Stomach (tissue), 9 donors: Measurements from ENCODE around the gene TSPAN2. TPM values are rescaled to one million over a fixed set of nuclear protein-coding genes. Genes with fewer than 3 reads are reported as not detected.

Experiments used
- DNase-seq, 2 donors: peaks; one replicate each; pipeline versions ENCODE4 v3.0.0 to v3.0.0-alpha.2; 2013 to 2019
- H3K27ac ChIP-seq, 5 donors: fragments of 200-600 bp in 4 of 5; sonication (generic) in 4 of 5; one replicate each; pipeline ENCODE4 v1.5.1; 2013 to 2019; ENCODE audit warnings: mild to moderate bottlenecking in 1 of 5, moderate library complexity in 1 of 5
- H3K27me3 ChIP-seq, 3 donors: fragments of 200-600 bp; sonication (generic); one replicate each; pipeline ENCODE4 v1.5.1; 2017 to 2019; ENCODE audit warnings: mixed run types in 1 of 3
- H3K36me3 ChIP-seq, 4 donors: fragments of 200-600 bp; sonication (generic); 1 replicate in 3 of 4; 2 replicates in 1 of 4; pipeline ENCODE4 v1.5.1; 2016 to 2019
- H3K4me1 ChIP-seq, 4 donors: fragments of 200-600 bp; sonication (generic); one replicate each; pipeline ENCODE4 v1.5.1; 2016 to 2019
- H3K4me3 ChIP-seq, 4 donors: fragments of 200-600 bp; sonication (generic) in 3 of 4; one replicate each; pipeline ENCODE4 v1.5.1; 2016 to 2019; ENCODE audit warnings: mild to moderate bottlenecking in 1 of 4
- H3K9me3 ChIP-seq, 4 donors: fragments of 200-600 bp; sonication (generic); one replicate each; pipeline ENCODE4 v1.5.1; 2016 to 2019
- CTCF ChIP-seq, 7 experiments: fragments of 450-650 bp in 4 of 7; fragments of 200-600 bp in 3 of 7; sonication (generic) in 3 of 7; IDR thresholded peaks; one replicate each; pipeline ENCODE4 v1.5.1; 2016 to 2019; ENCODE audit warnings: antibody characterized with exemption in 7 of 7, control low read depth in 2 of 7, mild to moderate bottlenecking in 1 of 7
- EP300 ChIP-seq: sonication (generic); formaldehyde crosslinking; IDR thresholded peaks from one replicate; pipeline ENCODE4 v1.6.1; 2017; ENCODE audit warnings: antibody characterized with exemption
- POLR2A ChIP-seq, 4 donors: fragments of 450-650 bp; IDR thresholded peaks; one replicate each; pipeline ENCODE4 v1.6.1; 2016; ENCODE audit warnings: antibody characterized with exemption in 4 of 4, control low read depth in 2 of 4, mild to moderate bottlenecking in 1 of 4, moderate library complexity in 1 of 4
- POLR2AphosphoS5 ChIP-seq, 3 donors: sonication (generic); formaldehyde crosslinking; IDR thresholded peaks; one replicate each; pipeline ENCODE4 v1.6.1; 2016; ENCODE audit warnings: antibody characterized with exemption in 3 of 3
- WGBS, 5 donors: extraction: QIAGEN DNeasy Blood & Tissue Kit in 3 of 5; methylation state at CpG; one replicate each; pipeline versions ENCODE4 v1.1.5 to v1.1.7; 2013 to 2018; 5-methylcytosine and 5-hydroxymethylcytosine counted together
- intact Hi-C: fragments of 100-400 bp; cut with DNase I; formaldehyde crosslinking; loops from one replicate; pipeline ENCODE4 v1.15.1; 2023; ENCODE audit warnings: low total_unique reads
- polyA plus RNA-seq, 3 donors: library from polyadenylated mRNA; stranded (reverse); fragments of 200-250 nt; gene quantifications; one replicate each; pipeline ENCODE4 v1.2.3, GENCODE V29; 2013
- total RNA-seq, 5 donors: library from RNA; depleted of rRNA; stranded (reverse); fragments of >200 nt; gene quantifications; one replicate each; pipeline versions ENCODE4 v1.1.0 to v1.2.3, GENCODE V29; 2014 to 2016
- donor health status: healthy with polysubstance abuse.
- donor health status: Bipolar disorder and iron deficiency.
- donor health status: healthy.

Gene TSPAN2
- total and polyA plus RNA-seq, 8 donors = 2.6 to 39.7 (median 10.2) TPM

GRCh38 chr1:115082949-115083348 lies 6.4 kb downstream of the TSPAN2 start:
- 72 to 91% (median 81%) methylated on average over 6 of the region's 6 CpGs for WGBS, 5 donors
- Histone ChIP-seq H3K4me1 (peaks cover 0 to 38% (median 15%) of the 10 kb centered on the region in 4 donors), H3K27ac (peak overlapping the region in 2 of 5 donors; percentile 25 to 93), H3K36me3 (no peaks in the 10 kb centered on the region), H3K27me3 (no peaks in the 10 kb centered on the region), H3K9me3 (no peaks in the 10 kb centered on the region), H3K4me3 (no peak overlapping the region)
- intact Hi-C loops = no loop called here
- peak in 1 of 2 donors; percentile 32 for DNase-seq
- TF ChIP-seq EP300 = no peak
- no peak for TF ChIP-seq POLR2AphosphoS5 (IDR thresholded peaks at IDR 0.05)
- no peak for TF ChIP-seq POLR2A (IDR thresholded peaks at IDR 0.05)
- TF ChIP-seq CTCF (IDR thresholded peaks at IDR 0.05) = no peak

- DNase-seq = no peak
- Histone ChIP-seq H3K27ac (no peak overlapping the region), H3K4me1 (peaks cover 0 to 51% (median 18%) of the 10 kb centered on the region in 4 donors), H3K36me3 (no peaks in the 10 kb centered on the region), H3K9me3 (no peaks in the 10 kb centered on the region), H3K27me3 (peaks cover 0 to 4% (median 0%) of the 10 kb centered on the region in 3 donors), H3K4me3 (no peak overlapping the region)
- no peak for TF ChIP-seq CTCF (IDR thresholded peaks at IDR 0.05)
- no peak for TF ChIP-seq POLR2AphosphoS5 (IDR thresholded peaks at IDR 0.05)
- no peak for TF ChIP-seq POLR2A (IDR thresholded peaks at IDR 0.05)
- no peak for TF ChIP-seq EP300
- WGBS, 5 donors = 65 to 81% (median 71%) methylated on average over 4 of the region's 4 CpGs
- intact Hi-C loops = no loop called here
These were observed 10.6 kb downstream of the TSPAN2 start for GRCh38 chr1:115078708-115079107.

- Histone ChIP-seq H3K4me1 (peaks cover 0 to 50% (median 21%) of the 10 kb centered on the region in 4 donors), H3K4me3 (no peak overlapping the region), H3K27ac (no peak overlapping the region), H3K9me3 (no peaks in the 10 kb centered on the region), H3K27me3 (peaks cover 0 to 4% (median 0%) of the 10 kb centered on the region in 3 donors), H3K36me3 (no peaks in the 10 kb centered on the region)
- intact Hi-C loops = no loop called here
- no peak for TF ChIP-seq CTCF (IDR thresholded peaks at IDR 0.05)
- no peak for TF ChIP-seq EP300
- no peak for TF ChIP-seq POLR2A (IDR thresholded peaks at IDR 0.05)
- no peak for TF ChIP-seq POLR2AphosphoS5 (IDR thresholded peaks at IDR 0.05)
- DNase-seq = no peak
- 80 to 96% (median 92%) methylated on average over 1 of the region's 1 CpG for WGBS, 5 donors
These were observed 11.3 kb downstream of the TSPAN2 start for GRCh38 chr1:115077984-115078330.

- Histone ChIP-seq H3K27ac (no peak overlapping the region), H3K4me1 (peaks cover 0 to 53% (median 24%) of the 10 kb centered on the region in 4 donors), H3K4me3 (no peak overlapping the region), H3K36me3 (no peaks in the 10 kb centered on the region), H3K27me3 (peaks cover 0 to 4% (median 0%) of the 10 kb centered on the region in 3 donors), H3K9me3 (no peaks in the 10 kb centered on the region)
- DNase-seq = no peak
- TF ChIP-seq CTCF (IDR thresholded peaks at IDR 0.05) (no peak), POLR2A (IDR thresholded peaks at IDR 0.05) (no peak), POLR2AphosphoS5 (IDR thresholded peaks at IDR 0.05) (no peak), EP300 (no peak)
- WGBS, 5 donors = 79 to 88% (median 86%) methylated on average over 5 of the region's 5 CpGs
- intact Hi-C loops = no loop called here
These were observed 11.9 kb downstream of the TSPAN2 start for GRCh38 chr1:115077286-115077983.
